ENCODE results near the gene TOB1. TPM values are rescaled to one million over a fixed set of nuclear protein-coding genes. Genes with fewer than 3 reads are reported as not detected.

TOB1 gene
- total RNA-seq, 1 donor from 2014 or later, result 18.8 TPM

GRCh38 chr17:50905460-50905803 is 39.3 kb upstream of the TOB1 start:
- ATAC-seq (ENCODE audit: low read depth) (no peak), DNase-seq (no peak)
- Mint-ChIP-seq H3K27me3 (no peaks in the 10 kb centered on the region), H3K27ac (no peak overlapping the region), H3K36me3 (ENCODE audit: low read depth) (no peaks in the 10 kb centered on the region), H3K4me3 (no peak overlapping the region), H3K9me3 (no peaks in the 10 kb centered on the region), H3K4me1 (peaks cover 17% of the 10 kb centered on the region)
- CTCF ChIA-PET, result interaction anchor here (0.7 kb wide), 1 partner anchor 11 kb away, joined by 3 read pairs; no protein-coding TSS in a partner anchor
- intact Hi-C loops (cut with micrococcal nuclease), result no loop called here
- TF ChIP-seq CTCF (IDR thresholded peaks at IDR 0.05), result no peak
- POLR2A ChIA-PET, result interaction anchor here (1.2 to 5.6 kb wide), 3 partner anchors 12 to 39 kb away, joined by 3 to 34 read pairs (median 8); partner anchors contain the start of gene TOB1

- POLR2A ChIA-PET, result interaction anchor here (1.2 to 5.6 kb wide), 3 partner anchors 12 to 38 kb away, joined by 3 to 34 read pairs (median 8); partner anchors contain the start of gene TOB1
- intact Hi-C loops (cut with micrococcal nuclease), result loop anchor here (5.0 kb wide), 1 partner anchor 37 kb away; the partner anchor contains the start of gene TOB1
- CTCF ChIA-PET, result interaction anchor here (0.7 kb wide), 1 partner anchor 12 kb away, joined by 3 read pairs; no protein-coding TSS in a partner anchor
- DNase-seq (no peak), ATAC-seq (ENCODE audit: low read depth) (peak; percentile 28)
- H3K4me1 Mint-ChIP-seq, result peaks cover 14% of the 10 kb centered on the region
- TF ChIP-seq CTCF (IDR thresholded peaks at IDR 0.05), result no peak
- H3K36me3 Mint-ChIP-seq (ENCODE audit: low read depth), result no peaks in the 10 kb centered on the region
- H3K27me3 Mint-ChIP-seq, result no peaks in the 10 kb centered on the region
- no peak overlapping the region for H3K4me3 Mint-ChIP-seq
- no peaks in the 10 kb centered on the region for H3K9me3 Mint-ChIP-seq
- H3K27ac Mint-ChIP-seq, result no peak overlapping the region
These were observed 38.6 kb upstream of the TOB1 start for GRCh38 chr17:50904518-50905459.

- ChIA-PET CTCF (no interaction called here), POLR2A (interaction anchor here (3.0 to 5.6 kb wide), 2 partner anchors 13 to 38 kb away, joined by 8 to 34 read pairs; partner anchors contain the start of gene TOB1)
- ATAC-seq (ENCODE audit: low read depth), result peak; percentile 71
- no peaks in the 10 kb centered on the region for H3K36me3 Mint-ChIP-seq (ENCODE audit: low read depth)
- H3K27me3 Mint-ChIP-seq, result no peaks in the 10 kb centered on the region
- no peak for TF ChIP-seq CTCF (IDR thresholded peaks at IDR 0.05)
- intact Hi-C loops (cut with micrococcal nuclease), result loop anchor here (5.0 kb wide), 1 partner anchor 37 kb away; the partner anchor contains the start of gene TOB1
- no peaks in the 10 kb centered on the region for H3K9me3 Mint-ChIP-seq
- peaks cover 14% of the 10 kb centered on the region for H3K4me1 Mint-ChIP-seq
- H3K27ac Mint-ChIP-seq, result no peak overlapping the region
- no peak overlapping the region for H3K4me3 Mint-ChIP-seq
- DNase-seq, result no peak
These were observed 37.7 kb upstream of the TOB1 start for GRCh38 chr17:50903604-50904517.

GRCh38 chr17:50902372-50903353 is 36.5 kb upstream of the TOB1 start:
- ATAC-seq (ENCODE audit: low read depth), result no peak
- no peak for DNase-seq
- TF ChIP-seq CTCF (IDR thresholded peaks at IDR 0.05), result no peak
- CTCF ChIA-PET, result no interaction called here
- peaks cover 14% of the 10 kb centered on the region for H3K4me1 Mint-ChIP-seq
- no peak overlapping the region for H3K27ac Mint-ChIP-seq
- no peaks in the 10 kb centered on the region for H3K27me3 Mint-ChIP-seq
- H3K9me3 Mint-ChIP-seq, result no peaks in the 10 kb centered on the region
- POLR2A ChIA-PET, result interaction anchor here (0.6 to 5.6 kb wide), 2 partner anchors 24 to 36 kb away, joined by 5 to 34 read pairs; partner anchors contain the start of gene TOB1
- no peak overlapping the region for H3K4me3 Mint-ChIP-seq
- no peaks in the 10 kb centered on the region for H3K36me3 Mint-ChIP-seq (ENCODE audit: low read depth)
- intact Hi-C loops (cut with micrococcal nuclease), result loop anchor here (5.0 kb wide), 1 partner anchor 35 kb away; the partner anchor contains the start of gene TOB1
